ENCODE measurements around the gene SMAGP. TPM values are rescaled to one million over a fixed set of nuclear protein-coding genes. Genes with fewer than 3 reads are reported as not detected.
"Not testable (repeated sequence)": the region's sequence is repeated elsewhere in the genome, so short reads cannot be mapped to it uniquely, and the experiment has no call there.

SMAGP gene
- total and polyA plus RNA-seq, 2 experiments from 2014 or later, result 18.8 to 35.0 TPM

DNA sequence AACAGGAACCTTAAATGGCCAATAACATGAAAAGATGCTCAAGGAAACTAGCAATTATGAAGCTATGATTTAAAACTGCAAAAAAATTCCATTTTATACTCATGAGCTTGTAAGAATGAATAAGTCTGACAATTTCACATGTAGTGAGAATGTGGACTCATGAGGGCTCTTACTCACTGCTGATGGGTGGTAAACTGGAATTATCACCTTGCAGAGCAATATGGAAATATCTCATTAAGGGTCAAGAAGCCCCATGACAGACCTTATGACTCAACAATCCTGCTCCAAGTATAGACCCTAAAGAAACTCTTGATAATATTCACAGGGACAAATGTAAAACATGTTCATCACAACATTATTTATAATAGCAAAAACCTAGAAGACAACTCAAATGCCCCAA, 23.5 kb upstream of the SMAGP start:
- no peak for TF ChIP-seq EZH2phosphoT487 (IDR thresholded peaks at IDR 0.05; ENCODE audit: insufficient read depth, low read depth)
- TF ChIP-seq EZH2 (IDR thresholded peaks at IDR 0.05; ENCODE audit: insufficient read depth, poor library complexity, severe bottlenecking), result no peak
- 0 out of 2 replicates have a peak, but pooled peaks cover 10% of the 10 kb centered on the region for H3F3A ChIP-seq (ENCODE audit: insufficient read depth)
- no peaks in the 10 kb centered on the region for H3K9me2 ChIP-seq (ENCODE audit: insufficient read depth)
- 0 out of 2 replicates have a peak, but pooled peaks cover 7% of the 10 kb centered on the region for H3K4me1 ChIP-seq (ENCODE audit: insufficient read depth)
- no peaks in the 10 kb centered on the region for H3K79me2 ChIP-seq (ENCODE audit: insufficient read depth)
- no peak overlapping the region for H3K27ac ChIP-seq
- H3K9ac ChIP-seq, result no peak overlapping the region
- no peaks in the 10 kb centered on the region for H3K9me3 ChIP-seq (ENCODE audit: low read depth)
- H2AFZ ChIP-seq, result no peak overlapping the region
- no peaks in the 10 kb centered on the region for H3K36me3 ChIP-seq (ENCODE audit: low read depth)
- H4K20me1 ChIP-seq (ENCODE audit: insufficient read depth), result no peaks in the 10 kb centered on the region
- H3K27me3 ChIP-seq (replicated peaks; ENCODE audit: insufficient read depth), result no peaks in the 10 kb centered on the region
- H3K4me2 ChIP-seq (ENCODE audit: unreplicated experiment), result no peak overlapping the region
- DNase-seq, result peak; percentile 37
- in situ Hi-C loops (cut with MboI), result no loop called here
- no peak overlapping the region for H3K4me3 ChIP-seq

- H3F3A ChIP-seq (ENCODE audit: insufficient read depth); H3K9me2 ChIP-seq (ENCODE audit: insufficient read depth); DNase-seq; H3K36me3 ChIP-seq (ENCODE audit: low read depth); H3K4me1 ChIP-seq (ENCODE audit: insufficient read depth); in situ Hi-C loops (cut with MboI); H3K27me3 ChIP-seq (replicated peaks; ENCODE audit: insufficient read depth); H2AFZ ChIP-seq; H3K9me3 ChIP-seq (ENCODE audit: low read depth); H3K79me2 ChIP-seq (ENCODE audit: insufficient read depth); H3K4me3 ChIP-seq; H4K20me1 ChIP-seq (ENCODE audit: insufficient read depth); H3K4me2 ChIP-seq (ENCODE audit: unreplicated experiment); H3K27ac ChIP-seq; H3K9ac ChIP-seq: not testable (repeated sequence)
- WGBS, 2 experiments (ENCODE audit: low coverage in 1 of 2, low lambda C conversion rate in 2 of 2, missing lambda C conversion rate in 2 of 2), result 78 to 86% methylated on average over 8 to 9 of the region's 9 CpGs
These were observed 21.6 kb upstream of the SMAGP start for GRCh38 chr12:51291603-51292513.

- H3K4me3 ChIP-seq, result no peak overlapping the region
- H2AFZ ChIP-seq, result no peak overlapping the region
- no peaks in the 10 kb centered on the region for H3K79me2 ChIP-seq (ENCODE audit: insufficient read depth)
- TF ChIP-seq EZH2 (IDR thresholded peaks at IDR 0.05; ENCODE audit: insufficient read depth, poor library complexity, severe bottlenecking) (no peak), EZH2phosphoT487 (IDR thresholded peaks at IDR 0.05; ENCODE audit: insufficient read depth, low read depth) (no peak)
- WGBS, 2 experiments (ENCODE audit: low coverage in 1 of 2, low lambda C conversion rate in 2 of 2, missing lambda C conversion rate in 2 of 2), result 97 to 100% methylated on average over 1 of the region's 1 CpG
- no peaks in the 10 kb centered on the region for H4K20me1 ChIP-seq (ENCODE audit: insufficient read depth)
- no peaks in the 10 kb centered on the region for H3K9me2 ChIP-seq (ENCODE audit: insufficient read depth)
- H3K27me3 ChIP-seq (replicated peaks; ENCODE audit: insufficient read depth), result no peaks in the 10 kb centered on the region
- H3K4me1 ChIP-seq (ENCODE audit: insufficient read depth), result peaks cover 7% of the 10 kb centered on the region; the same call in 1 of the 2 replicates
- no peak overlapping the region for H3K9ac ChIP-seq
- H3K4me2 ChIP-seq (ENCODE audit: unreplicated experiment), result no peak overlapping the region
- no peaks in the 10 kb centered on the region for H3F3A ChIP-seq (ENCODE audit: insufficient read depth)
- H3K27ac ChIP-seq, result no peak overlapping the region
- in situ Hi-C loops (cut with MboI), result no loop called here
- H3K36me3 ChIP-seq (ENCODE audit: low read depth), result no peaks in the 10 kb centered on the region
- H3K9me3 ChIP-seq (ENCODE audit: low read depth), result no peaks in the 10 kb centered on the region
- DNase-seq, result no peak
These were observed 15.6 kb upstream of the SMAGP start for GRCh38 chr12:51285843-51286242.

- H3K9me2 ChIP-seq (ENCODE audit: insufficient read depth), result no peaks in the 10 kb centered on the region
- in situ Hi-C loops (cut with MboI), result no loop called here
These were observed 11.1 kb upstream of the SMAGP start for GRCh38 chr12:51281202-51281924.

More at GRCh38 chr12:51281202-51281924, 11.1 kb upstream of the SMAGP start:
- no peaks in the 10 kb centered on the region for H3F3A ChIP-seq (ENCODE audit: insufficient read depth)
- H3K79me2 ChIP-seq (ENCODE audit: insufficient read depth), result no peaks in the 10 kb centered on the region
- no peak overlapping the region for H3K4me3 ChIP-seq
- 84% methylated on average over 4 of the region's 4 CpGs for WGBS, 2 experiments (ENCODE audit: low coverage in 1 of 2, low lambda C conversion rate in 2 of 2, missing lambda C conversion rate in 2 of 2)
- H4K20me1 ChIP-seq (ENCODE audit: insufficient read depth), result no peaks in the 10 kb centered on the region
- peak; percentile 74 for DNase-seq
- no peak overlapping the region for H3K4me2 ChIP-seq (ENCODE audit: unreplicated experiment)
- H3K36me3 ChIP-seq (ENCODE audit: low read depth), result no peaks in the 10 kb centered on the region
- peak overlapping the region; percentile 10; the same call in 1 of the 2 replicates for H2AFZ ChIP-seq
- H3K4me1 ChIP-seq (ENCODE audit: insufficient read depth), result peaks cover 7% of the 10 kb centered on the region; the same call in 1 of the 2 replicates
- TF ChIP-seq EZH2phosphoT487 (IDR thresholded peaks at IDR 0.05; ENCODE audit: insufficient read depth, low read depth) (no peak), EZH2 (IDR thresholded peaks at IDR 0.05; ENCODE audit: insufficient read depth, poor library complexity, severe bottlenecking) (no peak)
- no peaks in the 10 kb centered on the region for H3K9me3 ChIP-seq (ENCODE audit: low read depth)
- H3K27ac ChIP-seq, result no peak overlapping the region
- H3K9ac ChIP-seq, result no peak overlapping the region
- no peaks in the 10 kb centered on the region for H3K27me3 ChIP-seq (replicated peaks; ENCODE audit: insufficient read depth)
